ENCODE data around the gene TIMELESS.

- no peak for TF ChIP-seq CTCF (optimal IDR thresholded peaks at IDR 0.05 in 1 of 3, IDR thresholded peaks at IDR 0.05 in 1 of 3, conservative IDR thresholded peaks at IDR 0.05 in 1 of 3; ENCODE audit: extremely low read depth in 1 of 3, insufficient read depth in 2 of 3, low read length in 3 of 3)
- TF ChIP-seq EZH2 (IDR thresholded peaks at IDR 0.05; ENCODE audit: low read length): no peak
Measured at GRCh38 chr12:56476972-56477432, 27.8 kb upstream of the TIMELESS start.
